Sigmoid colon (tissue), 7 donors: ENCODE results near the gene GJD3. TPM values are rescaled to one million over a fixed set of nuclear protein-coding genes. Genes with fewer than 3 reads are reported as not detected.
A peak's percentile ranks its signal among the peaks of the same experiment; 100 is the strongest.

Source experiments
- DNase-seq: peaks from one replicate; pipeline ENCODE4 v3.0.0-alpha.2; 2019
- H3K27ac ChIP-seq, 4 donors: fragments of 200-600 bp; sonication (generic); one replicate each; pipeline ENCODE4 v1.5.1; 2016 to 2019; ENCODE audit warnings: mild to moderate bottlenecking in 1 of 4
- H3K27me3 ChIP-seq, 3 donors: fragments of 200-600 bp; sonication (generic); one replicate each; pipeline ENCODE4 v1.5.1; 2019; ENCODE audit warnings: mild to moderate bottlenecking in 1 of 3
- H3K36me3 ChIP-seq, 4 donors: fragments of 200-600 bp; sonication (generic); one replicate each; pipeline ENCODE4 v1.5.1; 2016 to 2019
- H3K4me1 ChIP-seq, 4 donors: fragments of 200-600 bp; sonication (generic); one replicate each; pipeline ENCODE4 v1.5.1; 2017 to 2019
- H3K4me3 ChIP-seq, 4 donors: fragments of 200-600 bp; sonication (generic); one replicate each; pipeline ENCODE4 v1.5.1; 2017 to 2019; ENCODE audit warnings: mild to moderate bottlenecking in 2 of 4, moderate library complexity in 1 of 4
- H3K9me3 ChIP-seq, 4 donors: fragments of 200-600 bp in 3 of 4; sonication (generic) in 3 of 4; one replicate each; pipeline versions ENCODE4 v1.5.1 to v1.6.1; 2013 to 2019
- EP300 ChIP-seq, 4 donors: sonication (generic); formaldehyde crosslinking; IDR thresholded peaks; one replicate each; pipeline ENCODE4 v1.6.1; 2017; ENCODE audit warnings: antibody characterized with exemption in 4 of 4
- POLR2A ChIP-seq, 2 donors: fragments of 450-650 bp; IDR thresholded peaks; one replicate each; pipeline ENCODE4 v1.6.1; 2016; ENCODE audit warnings: antibody characterized with exemption in 2 of 2, mild to moderate bottlenecking in 2 of 2, moderate library complexity in 2 of 2
- POLR2AphosphoS5 ChIP-seq, 4 donors: sonication (generic); formaldehyde crosslinking; IDR thresholded peaks; one replicate each; pipeline ENCODE4 v1.6.1; 2017; ENCODE audit warnings: antibody characterized with exemption in 4 of 4
- WGBS, 2 donors: extraction: QIAGEN DNeasy Blood & Tissue Kit; methylation state at CpG; one replicate each; pipeline ENCODE4 v1.1.7; 2013; 5-methylcytosine and 5-hydroxymethylcytosine counted together
- intact Hi-C: fragments of 100-400 bp; cut with DNase I; formaldehyde crosslinking; loops from one replicate; pipeline ENCODE4 v1.15.1; 2023
- polyA plus RNA-seq, 3 donors: library from polyadenylated mRNA; stranded (reverse); fragments of 200-250 nt; gene quantifications; one replicate each; pipeline ENCODE4 v1.2.3, GENCODE V29; 2013
- total RNA-seq, 4 donors: library from RNA; depleted of rRNA; stranded (reverse); fragments of >200 nt; gene quantifications; one replicate each; pipeline ENCODE4 v1.1.0, GENCODE V29; 2016
- TF ChIP-seq, protein P1 (sequence below), 4 experiments: fragments of 450-650 bp in 3 of 4; fragments of 200-600 bp in 1 of 4; IDR thresholded peaks; one replicate each; pipeline ENCODE4 v1.5.1; 2016 to 2019; ENCODE audit warnings: antibody characterized with exemption in 4 of 4, mild to moderate bottlenecking in 3 of 4, moderate library complexity in 2 of 4
- donor health status: healthy with polysubstance abuse.
- donor health status: Bipolar disorder and iron deficiency.
- donor health status: healthy.

Gene GJD3
- total and polyA plus RNA-seq, 7 donors = 0.49 to 2.1 (median 0.64) TPM; not detected in 4

DNA sequence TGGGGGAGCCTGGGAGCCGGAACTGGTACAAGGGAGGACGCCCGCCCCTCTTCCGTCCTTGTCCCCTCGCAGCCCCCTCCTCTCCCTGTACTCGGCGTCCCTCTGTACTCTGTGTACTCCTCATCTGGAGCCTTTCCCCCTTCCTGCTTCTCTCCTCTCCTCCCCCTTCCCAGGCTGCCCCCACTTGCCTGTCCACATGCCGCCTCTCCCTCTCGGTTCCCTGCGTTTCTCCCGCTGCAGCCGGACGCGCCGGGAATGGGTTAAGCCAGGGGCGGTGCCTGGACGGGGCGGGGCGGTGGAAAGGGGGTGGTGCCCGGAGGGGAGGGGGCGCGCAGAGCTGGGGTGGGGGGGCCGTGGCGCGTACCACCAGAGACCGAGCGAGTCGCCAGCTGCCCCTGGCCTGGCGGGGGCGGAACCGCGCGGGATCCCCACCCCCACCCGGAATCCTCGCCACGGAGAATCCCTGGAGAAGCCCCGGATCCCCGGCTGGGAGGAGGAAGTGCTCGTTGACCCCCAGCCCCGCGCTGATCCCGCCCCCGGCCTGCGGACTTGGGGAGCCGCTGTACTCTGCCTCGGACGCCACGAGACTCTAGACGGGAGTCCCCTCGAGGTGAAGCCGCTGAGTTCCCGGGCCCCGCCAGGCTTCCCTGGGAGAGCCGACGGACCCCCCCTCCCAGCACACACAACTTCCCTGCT, 22.6 kb downstream of the GJD3 start:
- intact Hi-C loops = loop anchor here (2.0 to 5.0 kb wide), 2 partner anchors 23 to 240 kb away; partner anchors contain the start of gene NR1D1
- WGBS, 2 donors = 2% methylated on average over 55 of the region's 55 CpGs
- Histone ChIP-seq H3K9me3 (no peaks in the 10 kb centered on the region), H3K27ac (peak overlapping the region; percentile 94 to 99 (median 96)), H3K27me3 (no peaks in the 10 kb centered on the region), H3K4me3 (peak overlapping the region; percentile 61 to 83 (median 82)), H3K36me3 (no peaks in the 10 kb centered on the region), H3K4me1 (peaks cover 0 to 80% (median 65%) of the 10 kb centered on the region in 4 donors)
- DNase-seq = peak; percentile 92
- peak; percentile 75 to 88 (median 84) for TF ChIP-seq POLR2AphosphoS5 (IDR thresholded peaks at IDR 0.05)
- TF ChIP-seq POLR2A (IDR thresholded peaks at IDR 0.05) = peak; percentile 38 to 58
- TF ChIP-seq, protein P1, sequence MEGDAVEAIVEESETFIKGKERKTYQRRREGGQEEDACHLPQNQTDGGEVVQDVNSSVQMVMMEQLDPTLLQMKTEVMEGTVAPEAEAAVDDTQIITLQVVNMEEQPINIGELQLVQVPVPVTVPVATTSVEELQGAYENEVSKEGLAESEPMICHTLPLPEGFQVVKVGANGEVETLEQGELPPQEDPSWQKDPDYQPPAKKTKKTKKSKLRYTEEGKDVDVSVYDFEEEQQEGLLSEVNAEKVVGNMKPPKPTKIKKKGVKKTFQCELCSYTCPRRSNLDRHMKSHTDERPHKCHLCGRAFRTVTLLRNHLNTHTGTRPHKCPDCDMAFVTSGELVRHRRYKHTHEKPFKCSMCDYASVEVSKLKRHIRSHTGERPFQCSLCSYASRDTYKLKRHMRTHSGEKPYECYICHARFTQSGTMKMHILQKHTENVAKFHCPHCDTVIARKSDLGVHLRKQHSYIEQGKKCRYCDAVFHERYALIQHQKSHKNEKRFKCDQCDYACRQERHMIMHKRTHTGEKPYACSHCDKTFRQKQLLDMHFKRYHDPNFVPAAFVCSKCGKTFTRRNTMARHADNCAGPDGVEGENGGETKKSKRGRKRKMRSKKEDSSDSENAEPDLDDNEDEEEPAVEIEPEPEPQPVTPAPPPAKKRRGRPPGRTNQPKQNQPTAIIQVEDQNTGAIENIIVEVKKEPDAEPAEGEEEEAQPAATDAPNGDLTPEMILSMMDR (IDR thresholded peaks at IDR 0.05) = no peak
- no peak for TF ChIP-seq EP300 (IDR thresholded peaks at IDR 0.05)

DNA sequence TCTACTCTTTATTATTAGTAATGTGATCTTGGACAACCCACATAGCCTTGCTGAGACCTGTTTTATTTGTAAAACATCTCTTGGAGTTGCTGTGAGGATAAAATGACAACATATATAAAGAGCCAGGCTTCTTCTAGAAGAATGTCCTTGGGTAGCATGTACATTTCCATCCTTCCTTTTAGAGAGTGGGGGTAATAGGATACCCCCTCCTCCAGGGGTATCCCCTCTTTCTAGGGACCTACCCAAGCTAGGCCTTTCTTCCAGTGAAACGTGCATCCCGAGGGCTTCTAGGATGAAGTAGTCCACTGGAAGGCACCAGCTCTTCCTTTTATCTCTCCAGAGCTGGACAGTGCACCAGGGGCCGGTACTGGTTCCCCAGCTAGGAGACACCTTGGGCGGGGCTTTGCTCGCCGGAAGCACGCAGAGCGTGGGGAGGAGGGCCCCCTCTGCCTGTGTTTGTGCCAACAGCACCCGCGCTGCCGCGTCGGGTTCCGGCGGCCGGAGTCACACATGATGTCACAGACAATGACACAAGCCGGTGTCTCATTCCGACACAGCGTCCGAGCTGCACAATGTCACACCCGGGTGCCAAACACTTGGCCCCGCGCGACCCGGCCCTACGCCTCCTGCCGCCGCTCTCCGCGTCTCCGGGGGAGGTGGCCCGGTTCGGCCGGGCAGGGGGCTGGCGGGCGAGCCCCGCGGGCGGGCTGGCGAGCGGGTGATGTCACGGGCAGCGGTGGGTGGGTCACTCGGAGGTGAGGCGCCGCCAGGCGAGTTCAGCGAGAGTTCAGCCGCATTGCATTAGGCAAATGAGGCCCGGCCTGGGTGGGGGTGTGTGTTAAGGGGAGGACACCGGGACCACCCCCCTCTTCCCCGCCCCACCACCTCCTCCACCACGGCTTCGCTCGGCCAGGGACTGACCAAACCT, 23.4 kb downstream of the GJD3 start:
- intact Hi-C loops = loop anchor here (5.0 kb wide), 1 partner anchor 239 kb away; the partner anchor contains the start of gene NR1D1
- DNase-seq = peak; percentile 97
- Histone ChIP-seq H3K9me3 (no peaks in the 10 kb centered on the region), H3K36me3 (no peaks in the 10 kb centered on the region), H3K27ac (peak overlapping the region; percentile 94 to 99 (median 96)), H3K4me1 (peaks cover 0 to 79% (median 61%) of the 10 kb centered on the region in 4 donors), H3K27me3 (no peaks in the 10 kb centered on the region), H3K4me3 (peak overlapping the region; percentile 61 to 83 (median 82))
- TF ChIP-seq POLR2A (IDR thresholded peaks at IDR 0.05) (peak; percentile 49 to 55), POLR2AphosphoS5 (IDR thresholded peaks at IDR 0.05) (peak; percentile 87 to 95 (median 90)), EP300 (IDR thresholded peaks at IDR 0.05) (peak in 2 of 4 donors; percentile 53 to 94)
- TF ChIP-seq, protein P1 (IDR thresholded peaks at IDR 0.05) = no peak
- WGBS, 2 donors = 0 to 1% methylated on average over 55 of the region's 55 CpGs

DNA sequence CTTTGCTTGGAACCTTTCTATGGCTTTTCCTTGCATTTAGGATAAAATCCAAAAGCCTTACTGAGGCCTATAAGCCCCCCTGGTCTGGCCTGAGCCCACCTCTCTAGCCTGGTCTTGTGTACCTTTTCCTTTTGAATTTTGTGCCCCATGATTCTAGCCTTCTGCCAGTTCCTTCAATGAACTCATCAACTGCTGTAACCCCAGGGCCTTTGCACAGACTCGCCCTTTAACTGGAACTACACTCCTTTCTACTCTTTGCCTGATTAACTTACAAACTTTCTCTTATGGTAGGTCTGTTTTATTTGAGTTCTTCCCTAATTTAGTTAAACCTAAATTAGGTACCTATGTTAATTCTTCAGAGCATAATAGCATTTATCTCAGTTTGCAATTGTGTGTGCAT, 24.2 kb downstream of the GJD3 start:
- TF ChIP-seq POLR2AphosphoS5 (IDR thresholded peaks at IDR 0.05) (no peak), POLR2A (IDR thresholded peaks at IDR 0.05) (no peak), EP300 (IDR thresholded peaks at IDR 0.05) (no peak)
- TF ChIP-seq, protein P1 (IDR thresholded peaks at IDR 0.05) = no peak
- 96 to 99% methylated on average over 1 of the region's 1 CpG for WGBS, 2 donors
- H3K9me3 ChIP-seq = no peaks in the 10 kb centered on the region
- intact Hi-C loops = loop anchor here (5.0 kb wide), 1 partner anchor 238 kb away; the partner anchor contains the start of gene NR1D1
- no peaks in the 10 kb centered on the region for H3K27me3 ChIP-seq
- peaks cover 0 to 79% (median 61%) of the 10 kb centered on the region in 4 donors for H3K4me1 ChIP-seq
- peak overlapping the region; percentile 94 to 99 (median 96) for H3K27ac ChIP-seq
- DNase-seq = no peak
- H3K36me3 ChIP-seq = no peaks in the 10 kb centered on the region
- H3K4me3 ChIP-seq = no peak overlapping the region

DNA sequence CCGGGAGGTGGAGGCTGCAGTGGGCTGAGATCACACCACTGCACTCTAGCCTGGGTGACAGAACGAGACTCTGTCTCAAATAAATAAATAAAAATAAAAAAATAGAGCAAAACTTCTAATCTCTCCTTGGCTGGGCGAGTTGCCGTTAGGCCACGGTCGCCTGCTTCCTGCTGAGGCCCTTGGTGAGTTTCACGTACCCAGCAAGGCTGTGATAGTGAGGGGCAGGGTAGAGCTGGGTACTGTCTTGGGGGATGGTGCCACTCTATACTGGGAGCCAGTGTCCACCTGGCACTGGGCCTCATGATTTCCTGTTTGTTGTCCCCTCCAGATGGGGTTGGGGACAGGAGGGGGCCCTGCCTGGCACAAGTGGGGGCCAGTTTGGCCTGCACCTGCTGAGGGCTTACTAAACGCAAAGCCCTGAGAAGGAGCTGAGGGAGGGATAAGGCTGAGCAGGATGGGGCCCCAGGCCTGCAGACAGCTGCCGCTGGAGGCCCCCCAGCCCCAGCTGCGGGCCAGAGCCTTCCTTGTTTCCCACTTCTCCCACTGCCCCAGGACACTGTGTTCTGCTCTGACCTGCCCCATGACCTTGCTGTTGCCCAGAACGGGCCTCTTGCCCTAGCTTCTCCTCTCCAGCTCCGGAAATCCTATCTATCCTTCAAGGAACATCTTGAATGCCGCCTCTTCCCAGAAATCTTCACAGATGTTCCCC, 25.4 kb downstream of the GJD3 start:
- WGBS, 2 donors = 60 to 82% methylated on average over 13 of the region's 13 CpGs
- TF ChIP-seq EP300 (IDR thresholded peaks at IDR 0.05) (no peak), POLR2A (IDR thresholded peaks at IDR 0.05) (no peak), POLR2AphosphoS5 (IDR thresholded peaks at IDR 0.05) (no peak)
- TF ChIP-seq, protein P1 (IDR thresholded peaks at IDR 0.05) = no peak
- H3K4me3 ChIP-seq = no peak overlapping the region
- H3K27ac ChIP-seq = peak overlapping the region in 2 of 4 donors; percentile 96 to 97
- H3K36me3 ChIP-seq = no peaks in the 10 kb centered on the region
- no peaks in the 10 kb centered on the region for H3K9me3 ChIP-seq
- no peak for DNase-seq
- H3K27me3 ChIP-seq = no peaks in the 10 kb centered on the region
- intact Hi-C loops = no loop called here
- peaks cover 0 to 79% (median 61%) of the 10 kb centered on the region in 4 donors for H3K4me1 ChIP-seq
